LNCAP (cell line): ENCODE data around the gene HOXA3.

ENCODE experiments used
- TF ChIP-seq, protein P1 (sequence below): fragments of 450-650 bp; IDR thresholded peaks from 2 replicates; pipeline ENCODE4 v1.5.1; 2017; ENCODE audit warnings: mild to moderate bottlenecking

HOXA3 gene

DNA sequence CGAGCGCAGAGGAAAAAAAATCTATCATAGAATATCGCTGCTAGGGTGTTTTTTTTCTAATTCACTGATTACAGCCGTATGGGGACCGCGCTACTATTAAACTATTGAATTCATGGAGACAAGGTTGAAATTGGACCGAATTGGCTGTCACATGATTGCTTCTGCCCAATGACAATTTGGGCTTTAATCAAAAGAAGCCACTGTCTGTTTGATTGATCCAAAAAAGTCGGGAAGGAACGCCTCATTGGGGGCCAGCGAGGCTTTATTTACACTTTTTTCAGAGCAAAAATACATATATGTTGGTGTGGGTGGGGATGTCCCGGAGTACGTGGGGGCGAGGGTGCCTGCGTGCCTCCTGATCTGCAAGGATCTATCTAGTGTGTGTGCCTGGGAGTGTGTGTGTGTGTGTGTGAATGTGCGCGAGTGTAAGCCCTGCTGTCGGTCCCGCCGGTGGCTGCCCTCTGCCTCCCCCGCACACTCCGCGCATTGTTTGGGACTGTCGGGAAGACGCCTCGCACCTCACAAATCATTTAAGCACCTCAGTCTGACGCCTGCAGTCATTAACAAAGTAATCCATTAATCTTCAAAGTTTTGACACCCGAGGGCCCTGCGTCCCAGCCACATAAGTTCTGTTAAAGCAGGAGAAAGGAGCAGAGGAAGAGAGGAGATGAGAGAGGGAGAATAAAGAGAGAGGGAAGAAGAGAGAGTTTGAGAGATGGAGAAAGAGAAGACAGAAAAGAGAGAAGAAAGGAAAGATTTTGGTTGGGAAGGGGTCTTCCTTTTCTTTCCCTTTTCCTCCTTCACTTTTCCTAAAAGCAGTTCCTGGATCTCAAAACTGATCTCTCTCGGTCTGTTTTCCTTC, 49.6 kb downstream of the HOXA3 start, which contains the start of gene HOXA2:
Gene HOXA2, minus strand, starts transcription at position 103 of the 862 bp plus-strand sequence. CDS start 183 bp downstream, outside the sequence.
- TF ChIP-seq, protein P1, sequence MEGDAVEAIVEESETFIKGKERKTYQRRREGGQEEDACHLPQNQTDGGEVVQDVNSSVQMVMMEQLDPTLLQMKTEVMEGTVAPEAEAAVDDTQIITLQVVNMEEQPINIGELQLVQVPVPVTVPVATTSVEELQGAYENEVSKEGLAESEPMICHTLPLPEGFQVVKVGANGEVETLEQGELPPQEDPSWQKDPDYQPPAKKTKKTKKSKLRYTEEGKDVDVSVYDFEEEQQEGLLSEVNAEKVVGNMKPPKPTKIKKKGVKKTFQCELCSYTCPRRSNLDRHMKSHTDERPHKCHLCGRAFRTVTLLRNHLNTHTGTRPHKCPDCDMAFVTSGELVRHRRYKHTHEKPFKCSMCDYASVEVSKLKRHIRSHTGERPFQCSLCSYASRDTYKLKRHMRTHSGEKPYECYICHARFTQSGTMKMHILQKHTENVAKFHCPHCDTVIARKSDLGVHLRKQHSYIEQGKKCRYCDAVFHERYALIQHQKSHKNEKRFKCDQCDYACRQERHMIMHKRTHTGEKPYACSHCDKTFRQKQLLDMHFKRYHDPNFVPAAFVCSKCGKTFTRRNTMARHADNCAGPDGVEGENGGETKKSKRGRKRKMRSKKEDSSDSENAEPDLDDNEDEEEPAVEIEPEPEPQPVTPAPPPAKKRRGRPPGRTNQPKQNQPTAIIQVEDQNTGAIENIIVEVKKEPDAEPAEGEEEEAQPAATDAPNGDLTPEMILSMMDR: no peak

GRCh38 chr7:27101957-27102580, 50.3 kb downstream of the HOXA3 start:
- TF ChIP-seq, protein P1: no peak

- TF ChIP-seq, protein P1: no peak
Observed at GRCh38 chr7:27101171-27101956, 51.0 kb downstream of the HOXA3 start.

- TF ChIP-seq, protein P1: no peak
Observed at GRCh38 chr7:27100694-27101170, 51.7 kb downstream of the HOXA3 start.

DNA sequence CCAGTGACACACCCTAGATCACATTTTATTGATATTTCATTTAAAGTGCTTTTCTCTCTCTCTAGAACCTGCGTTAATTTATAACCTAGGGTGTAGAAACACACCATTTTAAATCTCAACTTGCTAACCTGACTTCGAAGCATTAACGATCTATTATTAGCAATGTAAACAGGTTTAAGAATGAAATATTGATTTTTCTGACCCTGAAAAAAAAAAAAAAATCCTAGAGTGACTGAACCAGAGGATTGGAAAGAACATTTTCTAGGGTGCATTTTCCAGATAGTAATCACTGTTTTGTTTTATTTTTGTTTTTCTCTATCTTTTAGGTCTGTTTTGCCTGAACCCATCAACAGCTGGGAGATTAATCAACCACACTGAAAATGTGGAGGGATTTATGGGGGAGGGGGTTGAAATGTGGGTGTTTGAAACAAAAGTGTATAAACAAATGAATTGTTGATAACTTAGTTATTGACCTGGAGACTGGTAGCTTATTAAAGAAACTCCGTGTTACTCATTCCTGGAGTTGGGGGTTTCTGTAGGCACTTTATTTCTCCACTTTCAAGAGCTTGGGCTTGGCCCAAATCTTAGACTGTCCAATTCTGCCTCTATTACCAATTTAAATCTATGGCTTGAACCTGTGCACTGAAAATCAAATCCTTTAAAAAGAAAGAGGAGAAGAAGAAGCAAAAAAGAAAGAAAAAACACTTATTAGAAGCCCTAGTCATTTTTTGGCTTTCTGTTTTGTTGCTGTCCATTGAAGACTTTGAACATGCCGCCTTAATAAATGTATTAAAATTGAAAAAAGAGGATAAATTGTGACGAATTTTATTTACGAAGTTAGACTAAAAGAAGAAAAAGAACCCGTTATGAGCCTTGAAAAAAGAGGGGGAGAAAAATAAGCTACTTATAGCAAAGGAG, 52.7 kb downstream of the HOXA3 start:
- TF ChIP-seq, protein P1: no peak

DNA sequence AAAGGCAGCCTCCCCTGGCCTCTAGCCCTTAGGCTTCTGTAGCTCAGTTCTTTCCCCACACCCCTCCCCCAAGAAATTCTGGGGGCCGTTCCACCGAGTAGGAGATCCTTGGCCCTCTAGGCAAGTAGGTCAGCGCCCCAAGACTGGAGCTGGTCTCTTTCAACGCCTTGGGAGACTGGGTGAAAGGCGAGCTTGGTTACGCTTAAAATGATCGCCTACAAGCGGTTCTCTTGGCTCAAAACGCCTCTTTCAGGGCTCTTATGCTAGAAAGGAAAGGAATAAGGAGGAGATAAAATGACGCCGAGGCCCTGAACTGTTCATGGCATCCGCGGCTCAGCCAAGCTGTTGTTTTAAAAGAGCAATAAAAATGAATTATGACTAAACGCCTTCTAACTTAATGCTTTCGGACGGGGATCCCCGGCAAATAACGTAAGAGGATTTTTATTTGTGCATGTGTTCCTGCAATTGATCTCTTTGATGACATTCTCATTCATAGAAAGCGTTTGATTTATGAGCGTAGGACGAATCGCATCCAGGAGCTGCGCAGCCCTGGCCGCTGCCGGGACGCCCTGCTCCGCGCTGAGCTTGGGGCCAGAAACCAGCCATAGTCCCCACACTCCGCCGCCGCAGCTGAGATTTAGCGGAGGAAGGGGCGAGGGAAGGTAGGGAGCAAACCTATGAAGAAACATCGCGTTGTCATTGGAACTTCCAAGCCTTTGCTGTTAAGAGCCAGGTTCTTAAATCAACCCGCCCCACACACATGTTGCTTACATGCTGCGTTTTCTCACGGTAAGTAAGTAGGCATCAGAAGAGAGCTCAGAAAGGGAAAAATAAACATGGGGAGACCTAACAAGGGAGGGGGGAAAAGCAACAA, 53.6 kb downstream of the HOXA3 start:
- TF ChIP-seq, protein P1: no peak
